DOHH2 (cell line): ENCODE results near the gene CTNNBL1.

ENCODE experiments used
- H3F3A ChIP-seq: fragments of 200-600 bp; sonication (generic), shearing (Covaris generic); 2 replicates; pipeline ENCODE4 v1.6.0; 2016; ENCODE audit warnings: antibody characterized with exemption, mild to moderate bottlenecking; ENCODE audit not compliant: control insufficient read depth, insufficient read depth
- H3K27ac ChIP-seq: fragments of 200-600 bp; sonication (generic); 2 replicates; pipeline ENCODE4 v1.5.1; 2014; ENCODE audit warnings: low read depth, mild to moderate bottlenecking, low read length, moderate library complexity
- H3K27me3 ChIP-seq: fragments of 200-600 bp; sonication (generic); 2 replicates; pipeline ENCODE4 v1.6.1; 2014; ENCODE audit warnings: mild to moderate bottlenecking, low read length, mixed read lengths; ENCODE audit not compliant: control insufficient read depth
- H3K36me3 ChIP-seq: fragments of 200-600 bp; sonication (generic); 2 replicates; pipeline ENCODE4 v1.6.1; 2014; ENCODE audit warnings: mild to moderate bottlenecking, low read length, moderate library complexity, mixed read lengths; ENCODE audit not compliant: control insufficient read depth
- H3K4me1 ChIP-seq: fragments of 200-600 bp; sonication (generic); 2 replicates; pipeline ENCODE4 v1.6.1; 2014; ENCODE audit warnings: mild to moderate bottlenecking, low read length, mixed read lengths; ENCODE audit not compliant: control insufficient read depth
- H3K4me2 ChIP-seq: fragments of 200-600 bp; sonication (generic); 2 replicates; pipeline ENCODE4 v1.6.0; 2014; ENCODE audit warnings: mild to moderate bottlenecking, low read length, moderate library complexity
- H3K4me3 ChIP-seq: fragments of 200-600 bp; sonication (generic); 2 replicates; pipeline ENCODE4 v1.5.1; 2014; ENCODE audit warnings: mild to moderate bottlenecking, low read length, mixed read lengths
- H3K79me2 ChIP-seq: fragments of 200-600 bp; sonication (generic); 2 replicates; pipeline ENCODE4 v1.6.1; 2014; ENCODE audit warnings: mild to moderate bottlenecking, low read length, mixed read lengths; ENCODE audit not compliant: control insufficient read depth
- H3K9me2 ChIP-seq: fragments of 200-600 bp; sonication (generic); replicated peaks from 2 replicates; pipeline ENCODE4 v1.6.1; 2014; ENCODE audit warnings: mild to moderate bottlenecking, low read length, mixed read lengths; ENCODE audit not compliant: control insufficient read depth
- H3K9me3 ChIP-seq: fragments of 200-600 bp; sonication (generic); 2 replicates; pipeline ENCODE4 v1.6.1; 2014; ENCODE audit warnings: antibody characterized with exemption, low read length, mixed read lengths; ENCODE audit not compliant: control insufficient read depth, insufficient read depth
- H4K20me1 ChIP-seq: fragments of 200-600 bp; sonication (generic); 2 replicates; pipeline ENCODE4 v1.6.0; 2014; ENCODE audit warnings: low read depth, mild to moderate bottlenecking, antibody characterized with exemption, low read length, moderate library complexity; ENCODE audit not compliant: control insufficient read depth, insufficient read depth
- CTCF ChIP-seq: fragments of 200-600 bp; sonication (generic); IDR thresholded peaks from one replicate; pipeline ENCODE4 v1.5.1; 2014; ENCODE audit warnings: antibody characterized with exemption, mild to moderate bottlenecking, low read depth, low read length; ENCODE audit not compliant: poor library complexity, severe bottlenecking
- EZH2phosphoT487 ChIP-seq: fragments of 200-600 bp; sonication (generic); IDR thresholded peaks from 2 replicates; pipeline ENCODE4 v1.6.1; 2017; ENCODE audit warnings: borderline replicate concordance, mild to moderate bottlenecking, antibody characterized with exemption, low read length, moderate library complexity, mixed read lengths

The CTNNBL1 gene

DNA sequence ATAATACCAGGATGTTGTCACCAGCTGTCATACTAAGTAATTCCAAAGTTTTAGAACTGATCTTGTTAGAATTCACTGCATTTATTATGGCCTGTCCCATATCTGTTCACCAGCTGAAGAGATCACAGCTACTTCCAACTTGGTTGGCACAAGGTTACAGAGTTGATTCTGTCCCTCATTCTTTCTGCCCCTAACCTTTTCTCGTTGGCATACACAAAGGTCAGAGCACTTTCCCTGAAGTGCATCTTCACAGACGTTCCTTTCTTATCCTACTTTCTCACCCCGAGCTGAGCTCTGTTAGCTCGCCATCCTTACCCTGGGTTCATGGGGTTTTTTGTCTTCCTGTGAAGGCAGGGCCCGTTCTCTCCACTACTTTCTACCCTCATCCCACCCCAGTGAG, 143.1 kb downstream of the CTNNBL1 start:
- H3K9me3 ChIP-seq = no peaks in the 10 kb centered on the region

GRCh38 chr20:37837924-37838323, 144.1 kb downstream of the CTNNBL1 start:
- Histone ChIP-seq H4K20me1 (no peaks in the 10 kb centered on the region), H3K9me2 (no peaks in the 10 kb centered on the region), H3K4me2 (no peak overlapping the region), H3K4me1 (no peaks in the 10 kb centered on the region), H3K79me2 (no peaks in the 10 kb centered on the region), H3K9me3 (no peaks in the 10 kb centered on the region), H3K36me3 (peaks cover 10% of the 10 kb centered on the region), H3F3A (no peaks in the 10 kb centered on the region), H3K4me3 (no peak overlapping the region), H3K27me3 (no peaks in the 10 kb centered on the region), H3K27ac (no peak overlapping the region)
- TF ChIP-seq EZH2phosphoT487 (no peak), CTCF (no peak)

More for the DNA sequence above, 143.1 kb downstream of the CTNNBL1 start:
- Histone ChIP-seq H3K27me3 (no peaks in the 10 kb centered on the region), H3K4me1 (no peaks in the 10 kb centered on the region), H3K4me3 (no peak overlapping the region), H3F3A (no peaks in the 10 kb centered on the region), H3K4me2 (no peak overlapping the region), H3K9me2 (no peaks in the 10 kb centered on the region), H3K36me3 (no peaks in the 10 kb centered on the region; the same call in 1 of the 2 replicates), H3K27ac (no peak overlapping the region), H4K20me1 (no peaks in the 10 kb centered on the region), H3K79me2 (no peaks in the 10 kb centered on the region)
- TF ChIP-seq CTCF (no peak), EZH2phosphoT487 (no peak)

DNA sequence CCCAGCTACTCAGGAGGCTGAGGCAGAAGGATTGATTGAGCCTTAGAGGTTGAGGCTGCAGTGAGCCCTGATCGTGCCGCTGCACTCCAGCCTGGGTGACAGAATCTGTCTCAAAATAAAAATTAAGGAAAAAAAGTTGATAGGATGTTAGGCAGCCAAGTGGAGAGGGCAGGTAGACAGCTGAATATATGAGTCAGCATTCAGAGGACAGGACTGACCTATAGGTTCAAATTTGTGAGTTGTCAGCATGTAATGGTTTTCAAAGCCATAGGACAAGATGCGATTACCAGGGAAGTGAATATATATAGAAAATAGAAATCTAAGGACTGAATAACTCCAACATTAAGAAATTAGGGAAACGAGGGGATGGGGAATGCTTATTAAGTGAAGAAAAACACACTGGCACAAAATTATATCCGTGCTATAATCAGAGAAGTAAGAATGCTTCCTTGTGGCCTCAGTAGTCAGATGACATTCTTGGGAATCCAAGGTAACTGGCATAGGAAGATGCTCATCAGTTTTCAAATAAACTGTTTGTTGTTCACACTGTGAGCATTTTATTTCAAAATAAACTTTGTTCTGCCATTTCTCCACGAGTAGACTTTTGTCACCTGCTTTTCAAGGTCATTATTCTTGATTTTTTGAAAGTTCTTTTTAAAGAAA, 145.1 kb downstream of the CTNNBL1 start:
- H3K27me3 ChIP-seq = no peaks in the 10 kb centered on the region

More for the DNA sequence above, 145.1 kb downstream of the CTNNBL1 start:
- Histone ChIP-seq H4K20me1 (no peaks in the 10 kb centered on the region), H3K36me3 (peaks cover 13% of the 10 kb centered on the region), H3K79me2 (no peaks in the 10 kb centered on the region), H3F3A (no peaks in the 10 kb centered on the region), H3K4me3 (no peak overlapping the region), H3K4me1 (no peaks in the 10 kb centered on the region), H3K9me2 (no peaks in the 10 kb centered on the region), H3K9me3 (no peaks in the 10 kb centered on the region), H3K27ac (no peak overlapping the region), H3K4me2 (no peak overlapping the region)
- no peak for TF ChIP-seq EZH2phosphoT487
- no peak for TF ChIP-seq CTCF
